Keratinocyte (primary cell): ENCODE data around the gene CNN2. TPM values are rescaled to one million over a fixed set of nuclear protein-coding genes. Genes with fewer than 3 reads are reported as not detected.
A peak's percentile ranks its signal among the peaks of the same experiment; 100 is the strongest.

Experiments
- DNase-seq: peaks from one replicate; pipeline ENCODE4 v3.0.0-alpha.2; 2011; ENCODE audit warnings: low read depth, missing footprints, low spot score
- FAIRE-seq: peaks from 2 replicates; lab custom pipeline; 2011; peaks lifted over from hg19 to GRCh38; lab: Jason Lieb, UNC
- H2AFZ ChIP-seq: 2 replicates; pipeline ENCODE4 v1.6.0; 2012; ENCODE audit warnings: low read length, control low read depth, inconsistent platforms; ENCODE audit not compliant: control insufficient read depth
- H3K27ac ChIP-seq: 2 replicates; pipeline ENCODE4 v1.5.1; 2011; ENCODE audit warnings: low read length; ENCODE audit not compliant: control insufficient read depth, insufficient read depth
- H3K27me3 ChIP-seq: 3 replicates; pipeline ENCODE4 v1.6.0; 2011; ENCODE audit warnings: low read length; ENCODE audit not compliant: control insufficient read depth, insufficient read depth; ENCODE audit errors: extremely low read depth
- H3K36me3 ChIP-seq, 2 experiments: 2 replicates in 1 of 2; 3 replicates in 1 of 2; pipeline ENCODE4 v1.5.1; 2011; ENCODE audit warnings: low read length in 2 of 2, mild to moderate bottlenecking in 1 of 2; ENCODE audit not compliant: control insufficient read depth in 2 of 2, insufficient read depth in 2 of 2; ENCODE audit errors: extremely low read depth in 1 of 2
- H3K4me1 ChIP-seq: 3 replicates; pipeline ENCODE4 v1.5.1; 2011; ENCODE audit warnings: low read length; ENCODE audit not compliant: control insufficient read depth, insufficient read depth; ENCODE audit errors: extremely low read depth
- H3K4me2 ChIP-seq: 3 replicates; pipeline ENCODE4 v1.6.0; 2011; ENCODE audit warnings: low read depth, low read length; ENCODE audit not compliant: control insufficient read depth, insufficient read depth; ENCODE audit errors: extremely low read depth
- H3K4me3 ChIP-seq, 3 experiments: fragments of 200-600 bp in 1 of 3; sonication (generic) in 1 of 3; 2 replicates in 2 of 3; 3 replicates in 1 of 3; pipeline ENCODE4 v1.5.1; 2011 to 2016; ENCODE audit warnings: low read length in 3 of 3, mild to moderate bottlenecking in 3 of 3, control low read depth in 2 of 3, inconsistent platforms in 1 of 3, low read depth in 1 of 3, mixed read lengths in 1 of 3, mixed run types in 1 of 3, moderate library complexity in 1 of 3; ENCODE audit not compliant: control insufficient read depth in 2 of 3, insufficient read depth in 2 of 3; ENCODE audit errors: extremely low read depth in 1 of 3
- H3K79me2 ChIP-seq: 2 replicates; pipeline ENCODE4 v1.6.0; 2012; ENCODE audit warnings: low read length; ENCODE audit not compliant: control insufficient read depth, insufficient read depth
- H3K9ac ChIP-seq: 3 replicates; pipeline ENCODE4 v1.6.0; 2011; ENCODE audit warnings: low read length; ENCODE audit not compliant: control insufficient read depth, insufficient read depth; ENCODE audit errors: extremely low read depth
- H3K9me1 ChIP-seq: 3 replicates; pipeline ENCODE4 v1.6.0; 2011; ENCODE audit warnings: low read length; ENCODE audit not compliant: control insufficient read depth, insufficient read depth; ENCODE audit errors: extremely low read depth
- H3K9me3 ChIP-seq: 2 replicates; pipeline ENCODE4 v1.5.1; 2012; ENCODE audit warnings: low read depth, low read length; ENCODE audit not compliant: control insufficient read depth
- H4K20me1 ChIP-seq: 3 replicates; pipeline ENCODE4 v1.6.0; 2011; ENCODE audit warnings: low read length; ENCODE audit not compliant: control insufficient read depth, insufficient read depth; ENCODE audit errors: extremely low read depth
- EZH2 ChIP-seq: IDR thresholded peaks from one replicate; pipeline ENCODE4 v1.6.1; 2012; ENCODE audit warnings: inconsistent platforms, mild to moderate bottlenecking, low read length, moderate library complexity
- dilution Hi-C: fragments of 300-500 bp; cut with MboI; formaldehyde crosslinking; loops from one replicate; pipeline ENCODE4 v1.7.0; 2020; ENCODE audit warnings: low sequenced_read_pairs; ENCODE audit not compliant: extremely low pct_ligation_motif_present
- polyA plus RNA-seq, 5 experiments: library from polyadenylated mRNA; depleted of rRNA in 3 of 5; stranded (reverse) in 3 of 5; stranded (forward) in 1 of 5; unstranded in 1 of 5; fragments of >200 nt; gene quantifications; 1 replicate in 1 of 5; 2 replicates in 3 of 5; 3 replicates in 1 of 5; pipeline versions ENCODE4 v1.2.1 to v1.2.3, GENCODE V29; 2011 to 2012; ENCODE audit warnings: missing spikeins in 2 of 5, low read depth in 1 of 5, low replicate concordance in 1 of 5
- TF ChIP-seq, protein P1 (sequence below), 3 experiments: IDR thresholded peaks in 1 of 3; conservative IDR thresholded peaks in 1 of 3; optimal IDR thresholded peaks in 1 of 3; 2 replicates in 2 of 3; 3 replicates in 1 of 3; pipeline versions ENCODE3 to v1.5.1; 2011; ENCODE audit warnings: low read length in 3 of 3, mild to moderate bottlenecking in 3 of 3, moderate library complexity in 2 of 3, control low read depth in 1 of 3, inconsistent platforms in 1 of 3; ENCODE audit not compliant: insufficient read depth in 2 of 3; ENCODE audit errors: extremely low read depth in 1 of 3

The CNN2 gene
- polyA plus RNA-seq, 1 donor (not counting 4 experiments of a cell fraction or from before 2014, with no cell fraction given), result 136 TPM

GRCh38 chr19:1082165-1082927 lies 55.9 kb downstream of the CNN2 start:
- H3K27ac ChIP-seq, result peak overlapping the region; percentile 74
- peak overlapping the region; percentile 92 for H2AFZ ChIP-seq

DNA sequence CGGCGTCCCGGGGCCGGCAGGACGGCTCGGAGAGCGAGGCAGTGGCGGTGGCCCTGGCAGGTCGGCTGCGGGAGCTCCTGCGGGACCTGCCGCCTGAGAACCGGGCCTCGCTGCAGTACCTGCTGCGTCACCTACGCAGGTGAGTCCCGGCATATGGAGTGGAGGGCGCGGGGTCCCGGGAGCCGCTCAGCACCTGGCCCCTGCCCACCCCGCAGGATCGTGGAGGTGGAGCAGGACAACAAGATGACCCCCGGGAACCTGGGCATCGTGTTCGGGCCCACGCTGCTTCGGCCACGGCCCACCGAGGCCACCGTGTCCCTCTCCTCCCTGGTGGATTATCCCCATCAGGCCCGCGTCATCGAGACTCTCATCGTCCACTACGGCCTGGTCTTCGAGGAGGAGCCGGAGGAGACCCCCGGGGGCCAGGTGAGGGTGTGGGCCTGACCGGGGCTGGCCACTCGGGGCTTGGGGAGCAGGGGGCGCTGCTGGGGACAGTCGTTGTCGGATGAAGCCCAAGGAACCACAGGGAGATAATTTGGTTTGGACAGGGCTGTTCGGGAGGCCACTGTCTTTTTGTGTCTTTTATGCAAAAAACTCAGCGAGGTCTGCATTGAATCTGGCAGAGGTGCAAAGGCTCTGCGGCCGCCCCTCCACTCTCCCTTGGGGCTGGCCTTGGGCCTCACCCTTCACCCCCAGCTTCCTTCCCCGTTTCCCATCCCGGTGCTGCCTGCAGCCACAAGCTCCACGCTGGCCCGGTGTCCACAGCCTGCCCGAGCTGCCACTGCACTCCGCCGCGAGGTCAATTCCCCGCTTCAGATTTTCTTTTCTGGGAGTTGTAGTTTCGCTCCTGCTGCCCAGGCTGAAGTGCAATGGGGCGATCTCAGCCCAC lies 56.8 kb downstream of the CNN2 start:
- Histone ChIP-seq H3K36me3 (peaks cover 7 to 12% of the 10 kb centered on the region in 2 experiments), H3K9me3 (no peaks in the 10 kb centered on the region), H4K20me1 (no peaks in the 10 kb centered on the region), H3K4me2 (peak overlapping the region; percentile 77), H3K4me3 (peak overlapping the region; percentile 34 to 71 (median 52)), H3K9me1 (no peaks in the 10 kb centered on the region), H3K27ac (no peak overlapping the region), H3K79me2 (no peaks in the 10 kb centered on the region), H3K27me3 (no peaks in the 10 kb centered on the region), H3K9ac (peak overlapping the region; percentile 73), H3K4me1 (peaks cover 4% of the 10 kb centered on the region), H2AFZ (peak overlapping the region; percentile 30)
- dilution Hi-C loops, result no loop called here
- FAIRE-seq, result no peak
- no peak for DNase-seq
- TF ChIP-seq, protein P1, sequence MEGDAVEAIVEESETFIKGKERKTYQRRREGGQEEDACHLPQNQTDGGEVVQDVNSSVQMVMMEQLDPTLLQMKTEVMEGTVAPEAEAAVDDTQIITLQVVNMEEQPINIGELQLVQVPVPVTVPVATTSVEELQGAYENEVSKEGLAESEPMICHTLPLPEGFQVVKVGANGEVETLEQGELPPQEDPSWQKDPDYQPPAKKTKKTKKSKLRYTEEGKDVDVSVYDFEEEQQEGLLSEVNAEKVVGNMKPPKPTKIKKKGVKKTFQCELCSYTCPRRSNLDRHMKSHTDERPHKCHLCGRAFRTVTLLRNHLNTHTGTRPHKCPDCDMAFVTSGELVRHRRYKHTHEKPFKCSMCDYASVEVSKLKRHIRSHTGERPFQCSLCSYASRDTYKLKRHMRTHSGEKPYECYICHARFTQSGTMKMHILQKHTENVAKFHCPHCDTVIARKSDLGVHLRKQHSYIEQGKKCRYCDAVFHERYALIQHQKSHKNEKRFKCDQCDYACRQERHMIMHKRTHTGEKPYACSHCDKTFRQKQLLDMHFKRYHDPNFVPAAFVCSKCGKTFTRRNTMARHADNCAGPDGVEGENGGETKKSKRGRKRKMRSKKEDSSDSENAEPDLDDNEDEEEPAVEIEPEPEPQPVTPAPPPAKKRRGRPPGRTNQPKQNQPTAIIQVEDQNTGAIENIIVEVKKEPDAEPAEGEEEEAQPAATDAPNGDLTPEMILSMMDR (optimal IDR thresholded peaks at IDR 0.05 in 1 of 3, IDR thresholded peaks at IDR 0.05 in 1 of 3, conservative IDR thresholded peaks at IDR 0.05 in 1 of 3; ENCODE audit: extremely low read depth in 1 of 3, insufficient read depth in 2 of 3, low read length in 3 of 3), result no peak
- no peak for TF ChIP-seq EZH2

More at GRCh38 chr19:1082165-1082927, 55.9 kb downstream of the CNN2 start:
- peak overlapping the region; percentile 34 to 71 (median 52) for H3K4me3 ChIP-seq
- no peaks in the 10 kb centered on the region for H3K9me1 ChIP-seq
- no peaks in the 10 kb centered on the region for H3K9me3 ChIP-seq
- DNase-seq (peak; percentile 89), FAIRE-seq (peak; percentile 85)
- dilution Hi-C loops, result no loop called here
- peak overlapping the region; percentile 77 for H3K4me2 ChIP-seq
- H3K27me3 ChIP-seq, result no peaks in the 10 kb centered on the region
- peaks cover 4 to 7% of the 10 kb centered on the region in 2 experiments for H3K36me3 ChIP-seq
- H4K20me1 ChIP-seq, result no peaks in the 10 kb centered on the region
- no peaks in the 10 kb centered on the region for H3K79me2 ChIP-seq
- H3K9ac ChIP-seq, result peak overlapping the region; percentile 73
- H3K4me1 ChIP-seq, result peaks cover 4% of the 10 kb centered on the region
- TF ChIP-seq EZH2, result no peak
- TF ChIP-seq, protein P1 (optimal IDR thresholded peaks at IDR 0.05 in 1 of 3, IDR thresholded peaks at IDR 0.05 in 1 of 3, conservative IDR thresholded peaks at IDR 0.05 in 1 of 3; ENCODE audit: extremely low read depth in 1 of 3, insufficient read depth in 2 of 3, low read length in 3 of 3), result no peak
